ENCODE results near the gene HOXA7. TPM values are rescaled to one million over a fixed set of nuclear protein-coding genes. Genes with fewer than 3 reads are reported as not detected.

Gene HOXA7
- total and polyA plus RNA-seq, 9 donors: 0.23 to 4.5 (median 0.75) TPM

DNA sequence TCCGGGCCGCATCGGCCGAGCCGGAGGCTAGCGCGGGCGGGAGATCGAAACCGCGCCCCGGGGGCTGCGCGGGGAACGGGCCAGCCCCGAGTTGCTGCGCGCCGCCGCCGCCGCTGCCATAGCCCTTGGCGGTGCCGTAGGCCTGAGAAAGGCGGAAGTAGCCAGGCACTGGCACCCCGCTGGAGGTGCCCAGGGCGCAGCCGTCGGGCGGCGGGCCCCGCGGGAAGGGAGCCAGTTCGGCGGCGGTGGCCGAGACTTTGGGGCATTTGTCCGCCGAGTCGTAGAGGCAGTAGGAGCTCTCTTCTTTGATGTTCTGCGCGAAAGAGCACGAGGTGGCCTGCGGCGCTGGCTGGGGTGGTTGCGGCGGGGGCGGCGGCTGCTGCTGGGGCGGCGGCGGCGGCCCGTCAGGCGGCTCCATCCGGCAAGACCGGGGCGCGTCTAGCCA is 17.1 kb upstream of the HOXA7 start:
- DNase-seq: peak in 3 of 5 donors; percentile 27 to 49 (median 30)
- H3K27me3 ChIP-seq: peaks cover 19% of the 10 kb centered on the region
- TF ChIP-seq, protein P1, sequence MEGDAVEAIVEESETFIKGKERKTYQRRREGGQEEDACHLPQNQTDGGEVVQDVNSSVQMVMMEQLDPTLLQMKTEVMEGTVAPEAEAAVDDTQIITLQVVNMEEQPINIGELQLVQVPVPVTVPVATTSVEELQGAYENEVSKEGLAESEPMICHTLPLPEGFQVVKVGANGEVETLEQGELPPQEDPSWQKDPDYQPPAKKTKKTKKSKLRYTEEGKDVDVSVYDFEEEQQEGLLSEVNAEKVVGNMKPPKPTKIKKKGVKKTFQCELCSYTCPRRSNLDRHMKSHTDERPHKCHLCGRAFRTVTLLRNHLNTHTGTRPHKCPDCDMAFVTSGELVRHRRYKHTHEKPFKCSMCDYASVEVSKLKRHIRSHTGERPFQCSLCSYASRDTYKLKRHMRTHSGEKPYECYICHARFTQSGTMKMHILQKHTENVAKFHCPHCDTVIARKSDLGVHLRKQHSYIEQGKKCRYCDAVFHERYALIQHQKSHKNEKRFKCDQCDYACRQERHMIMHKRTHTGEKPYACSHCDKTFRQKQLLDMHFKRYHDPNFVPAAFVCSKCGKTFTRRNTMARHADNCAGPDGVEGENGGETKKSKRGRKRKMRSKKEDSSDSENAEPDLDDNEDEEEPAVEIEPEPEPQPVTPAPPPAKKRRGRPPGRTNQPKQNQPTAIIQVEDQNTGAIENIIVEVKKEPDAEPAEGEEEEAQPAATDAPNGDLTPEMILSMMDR (IDR thresholded peaks at IDR 0.05): no peak
- TF ChIP-seq POLR2A (IDR thresholded peaks at IDR 0.05) (no peak), EP300 (IDR thresholded peaks at IDR 0.05) (no peak)
- H3K4me1 ChIP-seq (ENCODE audit: insufficient read depth): peaks cover 14% of the 10 kb centered on the region
- WGBS, 3 donors: 0 to 2% (median 1%) methylated on average over 39 to 59 of the region's 59 CpGs
- no peak overlapping the region for H3K27ac ChIP-seq
- H3K36me3 ChIP-seq: no peaks in the 10 kb centered on the region
- H3K4me3 ChIP-seq: peak overlapping the region; percentile 53
- H3K9me3 ChIP-seq: no peaks in the 10 kb centered on the region
- intact Hi-C loops (cut with DNase I): no loop called here

DNA sequence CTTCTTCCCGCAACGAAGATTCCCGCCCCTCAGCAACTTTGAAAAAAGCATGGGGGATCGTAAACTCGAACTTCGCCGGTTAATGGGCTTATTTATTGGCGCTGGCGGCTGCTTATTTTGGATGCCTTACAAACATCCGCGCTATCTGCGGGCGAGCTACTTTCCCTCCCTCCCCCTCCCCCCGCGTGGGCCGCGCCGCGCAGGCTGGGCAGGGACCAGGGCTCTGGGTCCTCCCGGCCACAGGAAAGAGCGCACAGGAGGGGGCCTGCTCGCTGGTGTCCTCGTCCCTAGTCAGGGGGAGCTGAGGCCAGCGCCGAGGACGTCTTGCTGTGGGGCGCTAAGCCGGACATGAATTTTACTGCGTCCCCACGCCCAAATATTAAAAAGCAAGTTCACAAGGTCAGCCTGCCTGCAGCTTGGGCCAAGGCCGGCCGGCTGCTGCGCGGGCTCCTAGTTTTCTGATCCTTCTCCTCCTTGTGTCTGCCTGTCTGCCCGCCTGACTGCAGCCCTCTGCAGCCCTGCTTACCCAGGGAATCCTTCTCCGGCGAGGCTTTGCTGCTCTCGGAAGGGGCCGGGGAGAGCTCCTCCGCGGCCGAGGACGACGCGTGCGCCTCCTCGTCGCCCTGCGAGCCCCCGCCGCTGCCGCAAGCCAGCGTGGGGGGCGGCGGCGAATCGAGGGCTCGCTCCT is 16.5 kb upstream of the HOXA7 start:
- peaks cover 14% of the 10 kb centered on the region for H3K4me1 ChIP-seq (ENCODE audit: insufficient read depth)
- no peak overlapping the region for H3K27ac ChIP-seq
- H3K36me3 ChIP-seq: no peaks in the 10 kb centered on the region
- TF ChIP-seq POLR2A (IDR thresholded peaks at IDR 0.05): no peak
- TF ChIP-seq EP300 (IDR thresholded peaks at IDR 0.05): no peak
- TF ChIP-seq, protein P1 (IDR thresholded peaks at IDR 0.05): no peak
- intact Hi-C loops (cut with DNase I): no loop called here
- peak overlapping the region; percentile 53 for H3K4me3 ChIP-seq
- peak; percentile 48 to 77 (median 67) for DNase-seq
- WGBS, 3 donors: 1 to 2% (median 1%) methylated on average over 53 to 58 of the region's 58 CpGs
- no peaks in the 10 kb centered on the region for H3K9me3 ChIP-seq
- peaks cover 21% of the 10 kb centered on the region for H3K27me3 ChIP-seq

DNA sequence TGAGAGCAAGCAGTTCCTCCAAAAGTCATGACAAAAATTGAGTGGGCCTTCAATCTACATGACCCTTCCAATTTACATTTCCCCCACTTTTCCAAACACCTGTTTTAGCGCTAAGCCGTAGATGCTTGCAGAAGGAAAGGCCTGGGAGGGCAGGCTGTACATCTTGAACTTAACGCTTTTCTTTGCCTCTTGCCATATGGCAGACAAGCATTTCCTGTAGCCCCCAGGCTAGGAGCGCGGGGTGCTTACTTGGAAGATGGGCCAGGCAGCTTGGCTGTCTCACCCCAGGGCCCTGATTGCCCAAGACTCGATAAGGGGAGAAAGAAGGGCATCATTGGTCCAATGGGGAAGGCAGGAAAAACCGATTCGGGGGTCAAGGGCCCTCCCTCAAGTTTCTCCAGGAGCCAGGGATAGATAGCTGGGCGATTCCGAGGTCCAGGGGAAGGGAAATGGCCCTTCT is 15.9 kb upstream of the HOXA7 start:
- Histone ChIP-seq H3K4me3 (peak overlapping the region; percentile 53), H3K27ac (no peak overlapping the region), H3K9me3 (no peaks in the 10 kb centered on the region), H3K4me1 (ENCODE audit: insufficient read depth) (peaks cover 14% of the 10 kb centered on the region), H3K36me3 (no peaks in the 10 kb centered on the region), H3K27me3 (peaks cover 21% of the 10 kb centered on the region)
- TF ChIP-seq POLR2A (IDR thresholded peaks at IDR 0.05) (no peak), EP300 (IDR thresholded peaks at IDR 0.05) (no peak)
- TF ChIP-seq, protein P1 (IDR thresholded peaks at IDR 0.05): no peak
- intact Hi-C loops (cut with DNase I): no loop called here
- 19 to 26% (median 22%) methylated on average over 10 of the region's 10 CpGs for WGBS, 3 donors
- peak in 3 of 5 donors; percentile 17 to 28 (median 17) for DNase-seq

DNA sequence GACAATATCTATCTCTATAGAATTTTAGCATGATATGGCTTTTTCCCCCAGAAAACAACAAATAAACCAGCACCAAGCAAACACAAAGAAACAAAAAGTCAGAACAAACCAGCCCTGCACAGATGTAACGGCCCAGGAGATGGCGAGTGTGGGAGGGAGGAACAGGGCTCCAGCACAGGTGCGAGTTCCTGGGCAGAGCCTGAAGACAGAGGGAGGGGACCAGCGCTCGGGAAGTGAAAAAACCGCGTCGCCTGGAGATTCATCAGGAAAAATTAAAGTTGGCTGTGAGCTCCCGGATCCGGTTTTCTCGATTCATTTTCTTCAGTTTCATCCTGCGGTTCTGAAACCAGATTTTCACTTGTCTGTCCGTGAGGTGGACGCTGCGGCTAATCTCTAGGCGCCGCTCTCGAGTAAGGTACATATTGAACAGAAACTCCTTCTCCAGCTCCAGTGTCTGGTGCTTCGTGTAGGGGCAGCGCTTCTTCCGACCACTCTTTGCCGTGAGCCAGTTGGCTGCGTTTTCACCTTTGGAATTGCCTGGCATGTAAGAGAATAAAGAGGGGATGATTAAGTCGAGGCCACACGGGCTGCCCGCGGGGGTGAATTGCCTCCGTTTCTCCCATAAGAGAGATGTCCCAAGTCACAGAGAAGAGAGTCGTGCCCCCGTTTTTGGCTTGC is 15.3 kb upstream of the HOXA7 start:
- no peak overlapping the region for H3K27ac ChIP-seq
- intact Hi-C loops (cut with DNase I): no loop called here
- no peaks in the 10 kb centered on the region for H3K36me3 ChIP-seq
- H3K4me3 ChIP-seq: peak overlapping the region; percentile 53
- TF ChIP-seq POLR2A (IDR thresholded peaks at IDR 0.05) (no peak), EP300 (IDR thresholded peaks at IDR 0.05) (no peak)
- TF ChIP-seq, protein P1 (IDR thresholded peaks at IDR 0.05): no peak
- peaks cover 14% of the 10 kb centered on the region for H3K4me1 ChIP-seq (ENCODE audit: insufficient read depth)
- peak in 1 of 5 donors; percentile 21 for DNase-seq
- H3K9me3 ChIP-seq: no peaks in the 10 kb centered on the region
- H3K27me3 ChIP-seq: peaks cover 21% of the 10 kb centered on the region
- WGBS, 3 donors: 17 to 45% (median 17%) methylated on average over 30 of the region's 30 CpGs

All from ovary (tissue), 9 donors.